H1 (cell line): ENCODE measurements around the gene APOM. TPM values are rescaled to one million over a fixed set of nuclear protein-coding genes. Genes with fewer than 3 reads are reported as not detected.

Experiments
- CTCF ChIA-PET: fragments of 300-600 bp; sonication (Branson Sonifier 250); formaldehyde crosslinking; loops from one replicate; lab custom pipeline; 2021; ENCODE audit not compliant: partially characterized antibody; lab: Charles Lee
- POLR2A ChIA-PET: fragments of 300-600 bp; sonication (Branson Sonifier 250); formaldehyde crosslinking; loops from one replicate; lab custom pipeline; 2021; ENCODE audit warnings: inconsistent platforms; ENCODE audit not compliant: partially characterized antibody; lab: Charles Lee
- DNase-seq, 2 experiments: peaks; one replicate each; pipeline versions ENCODE4 v3.0.0 to v3.0.0-alpha.2; 2010 to 2022; ENCODE audit warnings: low spot score in 2 of 2, low read depth in 1 of 2, mixed read lengths in 1 of 2
- FAIRE-seq: peaks from 2 replicates; lab custom pipeline; 2011; peaks lifted over from hg19 to GRCh38; lab: Jason Lieb, UNC
- H2AFZ ChIP-seq: 2 replicates; pipeline ENCODE4 v1.8.1; 2012; ENCODE audit warnings: low read length, inconsistent platforms
- H2AK5ac ChIP-seq: 2 replicates; pipeline ENCODE4 v1.6.1; 2013; ENCODE audit warnings: low read depth, low read length
- H2BK120ac ChIP-seq: replicated peaks from 2 replicates; pipeline ENCODE3; 2013; ENCODE audit warnings: low read depth, low read length, inconsistent platforms
- H2BK12ac ChIP-seq: 2 replicates; pipeline ENCODE4 v1.6.1; 2013; ENCODE audit warnings: low read depth, low read length
- H2BK15ac ChIP-seq: 2 replicates; pipeline ENCODE4 v1.6.1; 2013; ENCODE audit warnings: low read length
- H2BK20ac ChIP-seq: 2 replicates; pipeline ENCODE4 v1.6.1; 2013; ENCODE audit warnings: low read length
- H2BK5ac ChIP-seq: 2 replicates; pipeline ENCODE4 v1.6.1; 2013; ENCODE audit warnings: low read depth, low read length
- H3K14ac ChIP-seq: 2 replicates; pipeline ENCODE4 v1.6.1; 2013; ENCODE audit warnings: inconsistent platforms; ENCODE audit not compliant: insufficient read length
- H3K18ac ChIP-seq: 2 replicates; pipeline ENCODE4 v1.6.1; 2013; ENCODE audit warnings: low read length; ENCODE audit errors: extremely low read depth
- H3K23ac ChIP-seq: 2 replicates; pipeline ENCODE4 v1.6.1; 2013; ENCODE audit warnings: inconsistent platforms; ENCODE audit not compliant: insufficient read length
- H3K23me2 ChIP-seq: 2 replicates; pipeline ENCODE4 v1.6.1; 2013; ENCODE audit warnings: low read depth, low read length
- H3K27ac ChIP-seq: 2 replicates; pipeline ENCODE4 v1.6.1; 2011; ENCODE audit warnings: low read depth, low read length, inconsistent platforms
- H3K27me3 ChIP-seq, 4 experiments: replicated peaks in 1 of 4; 1 replicate in 1 of 4; 2 replicates in 3 of 4; pipeline versions ENCODE4 v1.6.1 to v1.8.1; 2011 to 2013; ENCODE audit warnings: low read length in 3 of 4, mild to moderate bottlenecking in 3 of 4, inconsistent platforms in 2 of 4, mixed read lengths in 2 of 4, moderate library complexity in 1 of 4; ENCODE audit not compliant: control insufficient read depth in 3 of 4, insufficient read depth in 3 of 4; ENCODE audit errors: extremely low read depth in 1 of 4
- H3K36me3 ChIP-seq, 4 experiments: 2 replicates each; pipeline versions ENCODE4 v1.6.1 to v1.8.1; 2011 to 2013; ENCODE audit warnings: mild to moderate bottlenecking in 4 of 4, low read length in 3 of 4, moderate library complexity in 2 of 4, control low read depth in 1 of 4, inconsistent platforms in 1 of 4; ENCODE audit not compliant: insufficient read depth in 4 of 4, control insufficient read depth in 2 of 4
- H3K4ac ChIP-seq: replicated peaks from 2 replicates; pipeline ENCODE3; 2013; ENCODE audit warnings: low read length, low read depth, mixed read lengths, inconsistent platforms; ENCODE audit not compliant: insufficient read length
- H3K4me1 ChIP-seq, 4 experiments: replicated peaks in 1 of 4; 1 replicate in 1 of 4; 2 replicates in 3 of 4; pipeline versions ENCODE4 v1.6.1 to v1.8.1; 2011 to 2013; ENCODE audit warnings: low read length in 3 of 4, inconsistent platforms in 2 of 4, mixed read lengths in 1 of 4; ENCODE audit not compliant: insufficient read depth in 4 of 4, control insufficient read depth in 3 of 4
- H3K4me2 ChIP-seq, 2 experiments: 2 replicates each; pipeline versions ENCODE4 v1.6.1 to v1.8.1; 2011 to 2013; ENCODE audit warnings: low read depth in 2 of 2, low read length in 2 of 2, control low read depth in 1 of 2, inconsistent platforms in 1 of 2, mild to moderate bottlenecking in 1 of 2; ENCODE audit not compliant: insufficient read depth in 1 of 2
- H3K4me3 ChIP-seq, 4 experiments: fragments of 200-600, 300-600 bp in 1 of 4; sonication (generic), shearing (Covaris generic), sonication (Bioruptor Twin) in 1 of 4; 2 replicates each; pipeline versions ENCODE4 v1.5.1 to v1.8.1; 2011 to 2016; ENCODE audit warnings: low read length in 4 of 4, low read depth in 3 of 4, control low read depth in 2 of 4, inconsistent platforms in 2 of 4, mild to moderate bottlenecking in 2 of 4, mixed read lengths in 1 of 4, moderate library complexity in 1 of 4; ENCODE audit not compliant: insufficient read depth in 2 of 4; ENCODE audit errors: extremely low read depth in 1 of 4
- H3K56ac ChIP-seq: replicated peaks from 2 replicates; pipeline ENCODE3; 2013; ENCODE audit warnings: low read depth, mild to moderate bottlenecking, mixed read lengths, low read length, inconsistent platforms; ENCODE audit not compliant: insufficient read length
- H3K79me1 ChIP-seq: 2 replicates; pipeline ENCODE4 v1.6.1; 2013; ENCODE audit warnings: low read depth, low read length, control low read depth
- H3K79me2 ChIP-seq, 2 experiments: 2 replicates each; pipeline versions ENCODE4 v1.6.1 to v1.8.1; 2012 to 2013; ENCODE audit warnings: low read length in 2 of 2, mild to moderate bottlenecking in 2 of 2, inconsistent platforms in 1 of 2; ENCODE audit not compliant: insufficient read depth in 2 of 2, control insufficient read depth in 1 of 2
- H3K9ac ChIP-seq, 4 experiments: replicated peaks in 1 of 4; 1 replicate in 1 of 4; 2 replicates in 3 of 4; pipeline versions ENCODE4 v1.6.1 to v1.8.1; 2011 to 2013; ENCODE audit warnings: low read depth in 3 of 4, low read length in 3 of 4, control low read depth in 2 of 4, mild to moderate bottlenecking in 2 of 4, moderate library complexity in 2 of 4, inconsistent platforms in 1 of 4; ENCODE audit errors: extremely low read depth in 1 of 4
- H3K9me3 ChIP-seq, 2 experiments: 2 replicates each; pipeline versions ENCODE4 v1.6.1 to v1.8.1; 2012 to 2013; ENCODE audit warnings: mild to moderate bottlenecking in 2 of 2, moderate library complexity in 2 of 2, control low read depth in 1 of 2, inconsistent platforms in 1 of 2, low read depth in 1 of 2, low read length in 1 of 2, mixed read lengths in 1 of 2; ENCODE audit not compliant: insufficient read depth in 2 of 2
- H4K20me1 ChIP-seq, 2 experiments: replicated peaks in 1 of 2; 2 replicates each; pipeline versions ENCODE3 to v1.8.1; 2011 to 2013; ENCODE audit warnings: inconsistent platforms in 2 of 2, low read length in 2 of 2, mild to moderate bottlenecking in 1 of 2; ENCODE audit not compliant: insufficient read depth in 2 of 2, control insufficient read depth in 1 of 2
- H4K5ac ChIP-seq: 2 replicates; pipeline ENCODE4 v1.6.1; 2013; ENCODE audit warnings: low read length, low read depth, mixed read lengths, inconsistent platforms; ENCODE audit not compliant: insufficient read length
- H4K8ac ChIP-seq: 2 replicates; pipeline ENCODE4 v1.8.0; 2013; ENCODE audit warnings: mild to moderate bottlenecking, moderate library complexity, low read length, inconsistent platforms; ENCODE audit not compliant: insufficient read depth; ENCODE audit errors: extremely low read depth
- H4K91ac ChIP-seq: replicated peaks from 2 replicates; pipeline ENCODE3; 2013; ENCODE audit warnings: low read length, mixed read lengths, inconsistent platforms; ENCODE audit not compliant: insufficient read length
- ASH2L ChIP-seq: fragments of 200-600, 300-600 bp; sonication (generic); IDR thresholded peaks from one replicate; pipeline ENCODE4 v1.7.1; 2017; ENCODE audit warnings: low read length
- ATF3 ChIP-seq: IDR thresholded peaks from 2 replicates; pipeline ENCODE4 v1.6.1; 2011; ENCODE audit warnings: low read depth, mild to moderate bottlenecking, low read length; ENCODE audit not compliant: insufficient read depth
- HDAC2 ChIP-seq, 2 experiments: fragments of 300-600 bp in 1 of 2; sonication (generic) in 1 of 2; IDR thresholded peaks; 2 replicates each; pipeline ENCODE4 v1.6.1; 2011 to 2012; ENCODE audit warnings: low read depth in 2 of 2, low read length in 2 of 2, mild to moderate bottlenecking in 2 of 2, moderate library complexity in 2 of 2, borderline replicate concordance in 1 of 2, inconsistent platforms in 1 of 2
- JUND ChIP-seq: IDR thresholded peaks from 2 replicates; pipeline ENCODE4 v1.6.1; 2011; ENCODE audit warnings: mild to moderate bottlenecking, improper control_type of control experiment, low read length
- MAX ChIP-seq: IDR thresholded peaks from 2 replicates; pipeline ENCODE4 v1.6.1; 2012; ENCODE audit warnings: inconsistent platforms
- POLR2A ChIP-seq, 2 experiments: IDR thresholded peaks; 1 replicate in 1 of 2; 2 replicates in 1 of 2; pipeline ENCODE4 v1.6.1; 2011; ENCODE audit warnings: low read depth in 2 of 2, low read length in 2 of 2, mild to moderate bottlenecking in 2 of 2; ENCODE audit errors: control extremely low read depth in 1 of 2
- RFX5 ChIP-seq: IDR thresholded peaks from 2 replicates; pipeline ENCODE4 v1.6.1; 2011; ENCODE audit warnings: low read depth, low read length, improper control_type of control experiment, borderline replicate concordance
- RXRA ChIP-seq: IDR thresholded peaks from 2 replicates; pipeline ENCODE4 v1.6.1; 2011; ENCODE audit warnings: low read depth, mild to moderate bottlenecking, low read length, moderate library complexity; ENCODE audit not compliant: insufficient read depth
- SIN3A ChIP-seq, 2 experiments: IDR thresholded peaks in 1 of 2; conservative IDR thresholded peaks in 1 of 2; 2 replicates each; pipeline ENCODE4 v1.6.1; 2011 to 2012; ENCODE audit warnings: low read length in 2 of 2, improper control_type of control experiment in 1 of 2, low read depth in 1 of 2, mild to moderate bottlenecking in 1 of 2
- SIRT6 ChIP-seq: IDR thresholded peaks from one replicate; pipeline ENCODE4 v1.7.1; 2012; ENCODE audit warnings: low read length, inconsistent platforms
- SP1 ChIP-seq: IDR thresholded peaks from 2 replicates; pipeline ENCODE4 v1.6.1; 2011; ENCODE audit warnings: low read depth, low read length
- TBP ChIP-seq: IDR thresholded peaks from 2 replicates; pipeline ENCODE4 v1.6.1; 2011; ENCODE audit warnings: low read depth, low read length, improper control_type of control experiment
- WGBS, 2 experiments: shearing (Covaris generic) in 1 of 2; methylation state at CpG; one replicate each; pipeline versions ENCODE4 v1.1.6 to v1.1.7; 2013 to 2015; ENCODE audit warnings: low lambda C conversion rate in 2 of 2, mixed read lengths in 2 of 2, inconsistent platforms in 1 of 2, low coverage in 1 of 2, missing lambda C conversion rate in 1 of 2; ENCODE audit not compliant: insufficient replicate concordance in 2 of 2, insufficient coverage in 1 of 2, insufficient read length in 1 of 2; ENCODE audit errors: extremely low coverage in 1 of 2, missing lambda C conversion rate in 1 of 2; 5-methylcytosine and 5-hydroxymethylcytosine counted together
- polyA plus RNA-seq, 7 experiments: library from polyadenylated mRNA; depleted of rRNA in 3 of 7; stranded (reverse) in 5 of 7; unstranded in 2 of 7; fragments of >200 nt in 5 of 7; fragments of 200-250 nt in 2 of 7; gene quantifications; 1 replicate in 5 of 7; 2 replicates in 1 of 7; 4 replicates in 1 of 7; pipeline versions ENCODE4 v1.2.1 to v1.2.3, GENCODE V29; 2011 to 2013; ENCODE audit warnings: missing spikeins in 2 of 7, mixed read lengths in 2 of 7
- total RNA-seq: library from RNA; stranded (reverse); fragmentation: NEBNext Ultra II Directional; extraction: Animal tissue kit (Norgen Biotek cat#: 25700); gene quantifications from 2 replicates; pipeline ENCODE4 v1.2.1, GENCODE V29; 2021

Gene APOM
- total and polyA plus RNA-seq, 2 of the 8 experiments (the other 6 are each of a cell fraction or from before 2014, with no cell fraction given), result 3.4 to 12.0 TPM

GRCh38 chr6:31632279-31632946, 23.3 kb upstream of the APOM start:
- FAIRE-seq, result no peak
- Histone ChIP-seq H2AK5ac (no peak overlapping the region), H3K23me2 (no peaks in the 10 kb centered on the region), H3K18ac (no peak overlapping the region), H3K56ac (no peak overlapping the region), H3K4ac (no peak overlapping the region), H4K91ac (no peak overlapping the region), H3K36me3 (peaks cover 80 to 100% (median 96%) of the 10 kb centered on the region in 4 experiments), H3K27me3 (no peaks in the 10 kb centered on the region), H4K5ac (no peak overlapping the region), H3K79me2 (no peaks in the 10 kb centered on the region; a peak in 1 of 4 replicates), H3K14ac (no peak overlapping the region), H3K23ac (no peak overlapping the region), H3K4me3 (no peak overlapping the region), H3K27ac (0 out of 2 replicates have a peak overlapping the region, but pooled peaks have one; percentile 23), H2BK20ac (no peak overlapping the region), H2BK120ac (no peak overlapping the region), H2BK15ac (no peak overlapping the region), H3K4me2 (no peak overlapping the region), H2BK12ac (no peak overlapping the region), H3K79me1 (peaks cover 11% of the 10 kb centered on the region; the same call in 1 of the 2 replicates), H3K9me3 (no peaks in the 10 kb centered on the region), H3K9ac (no peak overlapping the region), H2AFZ (no peak overlapping the region), H4K8ac (peak overlapping the region; percentile 51; the same call in 1 of the 2 replicates), H2BK5ac (no peak overlapping the region), H3K4me1 (no peaks in the 10 kb centered on the region), H4K20me1 (peaks cover 16 to 22% of the 10 kb centered on the region in 2 experiments)
- no peak for DNase-seq
- ChIA-PET POLR2A (interaction anchor here (0.8 to 34.9 kb wide), 4 partner anchors 7 to 59 kb away, joined by 3 to 883 read pairs (median 376); partner anchors contain the start of genes APOM, BAG6, C6orf47 and CSNK2B), CTCF (no interaction called here)
- WGBS, 2 experiments, result 94% methylated on average over 26 of the region's 26 CpGs; no CpG with 5 or more reads in 1 of the 2 experiments
- TF ChIP-seq POLR2A (IDR thresholded peaks at IDR 0.05; ENCODE audit: control extremely low read depth in 1 of 2, low read depth in 2 of 2, low read length in 2 of 2), result peak in 1 of 2 experiments; percentile 42; a peak in 1 of 3 replicates
- TF ChIP-seq RFX5, result no peak
- TF ChIP-seq MAX, result no peak
- no peak for TF ChIP-seq ASH2L
- TF ChIP-seq TBP, result no peak
- TF ChIP-seq SP1, result no peak
- TF ChIP-seq RXRA, result no peak
- TF ChIP-seq JUND, result no peak
- no peak for TF ChIP-seq HDAC2 (IDR thresholded peaks at IDR 0.05; ENCODE audit: borderline replicate concordance in 1 of 2, low read depth in 2 of 2, low read length in 2 of 2)
- no peak for TF ChIP-seq SIRT6
- TF ChIP-seq SIN3A (conservative IDR thresholded peaks at IDR 0.05 in 1 of 2, IDR thresholded peaks at IDR 0.05 in 1 of 2; ENCODE audit: low read depth in 1 of 2, low read length in 2 of 2), result no peak
- no peak for TF ChIP-seq ATF3
